CD14-positive monocyte (primary cell): ENCODE measurements around the gene PRDM11. TPM values are rescaled to one million over a fixed set of nuclear protein-coding genes. Genes with fewer than 3 reads are reported as not detected.

Experiments used
- DNase-seq, 3 donors: peaks; one replicate each; pipeline ENCODE4 v3.0.0-alpha.2; 2011 to 2022
- H2AFZ ChIP-seq: 2 replicates; pipeline ENCODE4 v1.6.0; 2012; ENCODE audit warnings: mild to moderate bottlenecking, low read depth, low read length, inconsistent platforms; ENCODE audit not compliant: insufficient read depth, poor library complexity, severe bottlenecking
- H3K27ac ChIP-seq, 2 donors: 1 replicate in 1 of 2; 2 replicates in 1 of 2; pipeline ENCODE4 v1.5.1; 2012 to 2013; ENCODE audit warnings: low read length in 2 of 2, control low read depth in 1 of 2, inconsistent platforms in 1 of 2, low read depth in 1 of 2, mild to moderate bottlenecking in 1 of 2
- H3K27me3 ChIP-seq, 2 donors: one replicate each; pipeline versions ENCODE4 v1.6.0 to v1.6.1; 2011 to 2013; ENCODE audit warnings: low read length in 2 of 2; ENCODE audit not compliant: control insufficient read depth in 2 of 2, insufficient read depth in 2 of 2
- H3K36me3 ChIP-seq, 2 donors: replicated peaks in 1 of 2; 1 replicate in 1 of 2; 2 replicates in 1 of 2; pipeline versions ENCODE4 v1.5.1 to v1.6.1; 2012 to 2013; ENCODE audit warnings: low read length in 2 of 2, control low read depth in 1 of 2, inconsistent platforms in 1 of 2, mild to moderate bottlenecking in 1 of 2; ENCODE audit not compliant: insufficient read depth in 2 of 2, control insufficient read depth in 1 of 2
- H3K4me1 ChIP-seq, 2 donors: 1 replicate in 1 of 2; 2 replicates in 1 of 2; pipeline versions ENCODE4 v1.5.1 to v1.6.1; 2012 to 2013; ENCODE audit warnings: low read length in 2 of 2, control low read depth in 1 of 2, inconsistent platforms in 1 of 2, mild to moderate bottlenecking in 1 of 2, moderate library complexity in 1 of 2; ENCODE audit not compliant: insufficient read depth in 2 of 2, control insufficient read depth in 1 of 2
- H3K4me2 ChIP-seq: replicated peaks from 2 replicates; pipeline ENCODE3; 2012; ENCODE audit warnings: low read length, moderate library complexity, mild to moderate bottlenecking; ENCODE audit not compliant: poor library complexity, severe bottlenecking; ENCODE audit errors: extremely low read depth
- H3K4me3 ChIP-seq, 3 experiments: fragments of 200-600 bp in 1 of 3; sonication (generic) in 1 of 3; replicated peaks in 1 of 3; 1 replicate in 2 of 3; 2 replicates in 1 of 3; pipeline ENCODE4 v1.5.1; 2011 to 2013; ENCODE audit warnings: low read length in 3 of 3, mild to moderate bottlenecking in 3 of 3, control low read depth in 2 of 3, low read depth in 2 of 3, inconsistent platforms in 1 of 3, moderate library complexity in 1 of 3
- H3K79me2 ChIP-seq: 2 replicates; pipeline ENCODE4 v1.6.0; 2012; ENCODE audit warnings: mild to moderate bottlenecking, control low read depth, inconsistent platforms, low read length, moderate library complexity; ENCODE audit not compliant: insufficient read depth
- H3K9ac ChIP-seq: 2 replicates; pipeline ENCODE4 v1.6.0; 2017; ENCODE audit warnings: low read length, mild to moderate bottlenecking; ENCODE audit not compliant: insufficient read depth, poor library complexity, severe bottlenecking
- H3K9me3 ChIP-seq, 2 donors: replicated peaks in 1 of 2; 1 replicate in 1 of 2; 2 replicates in 1 of 2; pipeline versions ENCODE4 v1.5.1 to v1.6.1; 2012 to 2013; ENCODE audit warnings: low read length in 2 of 2, control low read depth in 1 of 2; ENCODE audit not compliant: control insufficient read depth in 1 of 2, insufficient read depth in 1 of 2
- H4K20me1 ChIP-seq: 2 replicates; pipeline ENCODE4 v1.6.0; 2012; ENCODE audit warnings: mild to moderate bottlenecking, low read length, control low read depth, moderate library complexity; ENCODE audit not compliant: insufficient read depth
- H3K27ac Mint-ChIP-seq, 7 donors: one replicate each; pipeline ENCODE4 v1.8.0; 2020; ENCODE audit warnings: mild to moderate bottlenecking in 7 of 7, mixed read lengths in 7 of 7, moderate library complexity in 6 of 7, inconsistent platforms in 2 of 7
- H3K27me3 Mint-ChIP-seq, 3 donors: one replicate each; pipeline ENCODE4 v1.8.0; 2021 to 2022; ENCODE audit warnings: low read depth in 3 of 3, mild to moderate bottlenecking in 3 of 3, mixed read lengths in 3 of 3, moderate library complexity in 3 of 3, inconsistent platforms in 1 of 3
- H3K36me3 Mint-ChIP-seq, 2 donors: one replicate each; pipeline ENCODE4 v1.8.0; 2020; ENCODE audit warnings: mixed read lengths in 2 of 2, inconsistent platforms in 1 of 2, mild to moderate bottlenecking in 1 of 2
- H3K4me1 Mint-ChIP-seq: one replicate; pipeline ENCODE4 v1.8.0; 2020; ENCODE audit warnings: mild to moderate bottlenecking, mixed read lengths
- H3K4me3 Mint-ChIP-seq, 2 donors: one replicate each; pipeline ENCODE4 v1.8.0; 2020; ENCODE audit warnings: mild to moderate bottlenecking in 2 of 2, mixed read lengths in 2 of 2, moderate library complexity in 1 of 2
- H3K9me3 Mint-ChIP-seq, 7 donors: one replicate each; pipeline ENCODE4 v1.8.0; 2020 to 2022; ENCODE audit warnings: mixed read lengths in 7 of 7, mild to moderate bottlenecking in 6 of 7, moderate library complexity in 6 of 7, inconsistent platforms in 2 of 7
- WGBS: methylation state at CpG from one replicate; pipeline ENCODE4 v1.1.5; 2013; ENCODE audit warnings: missing lambda C conversion rate; ENCODE audit not compliant: insufficient coverage; 5-methylcytosine and 5-hydroxymethylcytosine counted together
- intact Hi-C, 2 donors: fragments of 100-400 bp; cut with micrococcal nuclease; formaldehyde crosslinking; loops; one replicate each; pipeline versions ENCODE4 v1.15.0 to v1.15.1; 2023
- polyA plus RNA-seq, 3 donors: library from polyadenylated mRNA; depleted of rRNA in 1 of 3; unstranded in 2 of 3; stranded (reverse) in 1 of 3; fragments of 300-500 nt in 2 of 3; fragments of >200 nt in 1 of 3; fragmentation: Illumina TruSeq in 2 of 3; gene quantifications; 1 replicate in 2 of 3; 2 replicates in 1 of 3; pipeline ENCODE4 v1.2.3, GENCODE V29; 2012 to 2021
- TF ChIP-seq, protein P1 (sequence below): fragments of 200-600 bp; IDR thresholded peaks from one replicate; pipeline ENCODE4 v1.8.0; 2022; ENCODE audit warnings: antibody characterized with exemption, mild to moderate bottlenecking

The PRDM11 gene
- polyA plus RNA-seq, 3 donors = 0.48 to 1.8 TPM; not detected in 1

GRCh38 chr11:45187375-45187774 is 40.9 kb downstream of the PRDM11 start:
- Histone ChIP-seq H3K9ac (no peak overlapping the region), H4K20me1 (no peaks in the 10 kb centered on the region), H2AFZ (no peak overlapping the region), H3K4me2 (no peak overlapping the region), H3K9me3 (no peaks in the 10 kb centered on the region), H3K79me2 (no peaks in the 10 kb centered on the region), H3K36me3 (no peaks in the 10 kb centered on the region), H3K27ac (no peak overlapping the region), H3K27me3 (no peaks in the 10 kb centered on the region), H3K4me3 (no peak overlapping the region), H3K4me1 (no peaks in the 10 kb centered on the region)
- Mint-ChIP-seq H3K27me3 (no peaks in the 10 kb centered on the region), H3K36me3 (peaks cover 8 to 9% of the 10 kb centered on the region in 2 donors), H3K4me3 (no peak overlapping the region), H3K4me1 (no peaks in the 10 kb centered on the region), H3K27ac (no peak overlapping the region), H3K9me3 (no peaks in the 10 kb centered on the region)
- TF ChIP-seq, protein P1, sequence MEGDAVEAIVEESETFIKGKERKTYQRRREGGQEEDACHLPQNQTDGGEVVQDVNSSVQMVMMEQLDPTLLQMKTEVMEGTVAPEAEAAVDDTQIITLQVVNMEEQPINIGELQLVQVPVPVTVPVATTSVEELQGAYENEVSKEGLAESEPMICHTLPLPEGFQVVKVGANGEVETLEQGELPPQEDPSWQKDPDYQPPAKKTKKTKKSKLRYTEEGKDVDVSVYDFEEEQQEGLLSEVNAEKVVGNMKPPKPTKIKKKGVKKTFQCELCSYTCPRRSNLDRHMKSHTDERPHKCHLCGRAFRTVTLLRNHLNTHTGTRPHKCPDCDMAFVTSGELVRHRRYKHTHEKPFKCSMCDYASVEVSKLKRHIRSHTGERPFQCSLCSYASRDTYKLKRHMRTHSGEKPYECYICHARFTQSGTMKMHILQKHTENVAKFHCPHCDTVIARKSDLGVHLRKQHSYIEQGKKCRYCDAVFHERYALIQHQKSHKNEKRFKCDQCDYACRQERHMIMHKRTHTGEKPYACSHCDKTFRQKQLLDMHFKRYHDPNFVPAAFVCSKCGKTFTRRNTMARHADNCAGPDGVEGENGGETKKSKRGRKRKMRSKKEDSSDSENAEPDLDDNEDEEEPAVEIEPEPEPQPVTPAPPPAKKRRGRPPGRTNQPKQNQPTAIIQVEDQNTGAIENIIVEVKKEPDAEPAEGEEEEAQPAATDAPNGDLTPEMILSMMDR = no peak
- DNase-seq = no peak
- intact Hi-C loops = no loop called here
- WGBS = 100% methylated on average over 3 of the region's 3 CpGs

GRCh38 chr11:45188127-45188526 is 41.7 kb downstream of the PRDM11 start:
- TF ChIP-seq, protein P1 = no peak
- Mint-ChIP-seq H3K27ac (no peak overlapping the region), H3K9me3 (no peaks in the 10 kb centered on the region), H3K27me3 (no peaks in the 10 kb centered on the region), H3K36me3 (peaks cover 8 to 9% of the 10 kb centered on the region in 2 donors), H3K4me1 (no peaks in the 10 kb centered on the region), H3K4me3 (no peak overlapping the region)
- Histone ChIP-seq H3K9ac (no peak overlapping the region), H3K4me1 (no peaks in the 10 kb centered on the region), H3K27ac (no peak overlapping the region), H2AFZ (no peak overlapping the region), H3K9me3 (no peaks in the 10 kb centered on the region), H3K27me3 (no peaks in the 10 kb centered on the region), H3K4me3 (no peak overlapping the region), H4K20me1 (no peaks in the 10 kb centered on the region), H3K4me2 (no peak overlapping the region), H3K36me3 (no peaks in the 10 kb centered on the region), H3K79me2 (no peaks in the 10 kb centered on the region)
- no peak for DNase-seq
- intact Hi-C loops = no loop called here
- 100% methylated on average over 2 of the region's 3 CpGs for WGBS
